Thyroid gland (tissue), 4 donors: ENCODE measurements around the gene KCNB1.

ENCODE experiments used
- CTCF ChIP-seq, 6 experiments: fragments of 200-600 bp in 3 of 6; fragments of 450-650 bp in 3 of 6; sonication (generic) in 3 of 6; IDR thresholded peaks; one replicate each; pipeline ENCODE4 v1.5.1; 2016 to 2019; ENCODE audit warnings: antibody characterized with exemption in 6 of 6, mild to moderate bottlenecking in 2 of 6, inconsistent platforms in 1 of 6, moderate library complexity in 1 of 6
- POLR2A ChIP-seq, 2 donors: fragments of 450-650 bp; IDR thresholded peaks; one replicate each; pipeline ENCODE4 v1.6.1; 2017; ENCODE audit warnings: antibody characterized with exemption in 2 of 2, mild to moderate bottlenecking in 2 of 2, moderate library complexity in 1 of 2

GRCh38 chr20:49405062-49405683 is 77.3 kb downstream of the KCNB1 start:
- TF ChIP-seq CTCF (IDR thresholded peaks at IDR 0.05): no peak
- TF ChIP-seq POLR2A (IDR thresholded peaks at IDR 0.05): no peak
